C4-2B (cell line): Measurements from ENCODE around the gene ANK3.

Source experiments
- H3K27ac ChIP-seq: fragments of 450-650 bp; 2 replicates; pipeline ENCODE4 v1.5.1; 2017
- CTCF ChIP-seq: fragments of 450-650 bp; conservative IDR thresholded peaks from 2 replicates; pipeline ENCODE4 v1.5.1; 2017; ENCODE audit warnings: mild to moderate bottlenecking
- ZFX ChIP-seq: fragments of 450-650 bp; IDR thresholded peaks from 2 replicates; pipeline ENCODE4 v1.6.1; 2017

The ANK3 gene

GRCh38 chr10:60389413-60390025 lies at the start of gene ANK3:
ANK3 (minus strand) TSS chr10:60389875; CDS start chr10:60389538, 337 bp downstream.
- TF ChIP-seq CTCF (no peak), ZFX (no peak)
- H3K27ac ChIP-seq, result peak within 1 kb of the TSS; percentile 68; the same call in 1 of the 2 replicates

- no peak overlapping the region for H3K27ac ChIP-seq
- TF ChIP-seq ZFX, result no peak
- TF ChIP-seq CTCF, result peak; percentile 89
Observed at GRCh38 chr10:60434418-60435046, 44.9 kb upstream of the ANK3 start.

- TF ChIP-seq CTCF, result no peak
- TF ChIP-seq ZFX, result no peak
- H3K27ac ChIP-seq, result peak overlapping the region; percentile 50
Observed at GRCh38 chr10:60433684-60434083, 44.0 kb upstream of the ANK3 start.

DNA sequence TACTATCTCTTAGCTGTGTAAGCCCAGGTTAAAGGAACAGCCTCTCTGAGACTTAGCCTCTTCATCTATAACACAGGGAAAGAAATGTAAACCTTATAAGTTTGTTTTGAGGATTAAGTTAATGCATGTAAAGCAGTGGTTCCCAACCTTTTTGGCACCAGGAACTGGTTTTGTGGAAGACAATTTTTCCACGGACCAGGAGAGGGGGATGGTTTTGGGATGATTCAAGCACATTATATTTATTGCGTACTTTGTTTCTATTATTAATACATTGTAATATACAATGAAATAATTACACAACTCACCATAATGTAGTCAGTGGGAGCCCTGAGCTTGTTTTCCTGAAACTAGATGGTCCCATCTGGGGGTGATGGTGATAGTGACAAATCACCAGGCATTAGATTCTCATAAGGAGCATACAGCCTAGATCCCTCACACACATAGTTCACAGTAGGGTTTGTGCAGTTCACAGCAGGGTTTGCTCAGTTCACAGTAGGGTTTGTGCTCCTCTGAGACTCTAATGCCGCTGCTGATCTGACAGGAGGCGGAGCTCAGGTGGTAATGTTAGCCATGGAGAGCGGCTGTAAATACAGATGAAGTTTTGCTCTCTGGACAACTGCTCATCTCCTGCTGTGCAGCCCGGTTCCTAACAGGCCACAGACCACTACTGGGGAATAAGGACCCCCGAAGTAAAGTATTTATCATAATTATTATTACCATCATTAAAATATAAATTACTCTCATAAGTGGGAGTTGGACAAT lies 41.3 kb upstream of the ANK3 start:
- TF ChIP-seq CTCF (no peak), ZFX (no peak)

GRCh38 chr10:60430017-60430416 lies 40.3 kb upstream of the ANK3 start:
- TF ChIP-seq ZFX (no peak), CTCF (no peak)
- H3K27ac ChIP-seq, result peak overlapping the region; percentile 48; the same call in 1 of the 2 replicates

More for the DNA sequence above, 41.3 kb upstream of the ANK3 start:
- peak overlapping the region; percentile 33; the same call in 1 of the 2 replicates for H3K27ac ChIP-seq

GRCh38 chr10:60429084-60429849 lies 39.6 kb upstream of the ANK3 start:
- TF ChIP-seq ZFX, result no peak
- no peak for TF ChIP-seq CTCF
- no peak overlapping the region for H3K27ac ChIP-seq
